RWPE2 (cell line): ENCODE measurements around the gene PPP1R27.

Experiments used
- ATAC-seq: fragments of 200-7000 bp; cut with Tn5 transposase; 3 replicates; pipeline ENCODE4 v1.9.1; 2021; ENCODE audit warnings: low read depth
- DNase-seq: peaks from one replicate; pipeline ENCODE4 v3.0.0-alpha.2; 2020; ENCODE audit warnings: low spot score
- H3K27ac ChIP-seq: fragments of 450-650 bp; 2 replicates; pipeline ENCODE4 v1.5.1; 2017; ENCODE audit warnings: mild to moderate bottlenecking; ENCODE audit not compliant: poor library complexity, severe bottlenecking
- H3K27me3 ChIP-seq: fragments of 250-450 bp; sonication (Bioruptor Pico); 2 replicates; pipeline ENCODE4 v1.5.1; 2021; ENCODE audit warnings: mild to moderate bottlenecking, moderate library complexity; ENCODE audit not compliant: insufficient read depth, poor library complexity, severe bottlenecking
- H3K36me3 ChIP-seq: fragments of 250-450 bp; sonication (Bioruptor Pico); 2 replicates; pipeline ENCODE4 v1.5.1; 2020; ENCODE audit warnings: low read depth, mild to moderate bottlenecking, moderate library complexity
- H3K4me1 ChIP-seq: fragments of 250-450 bp; sonication (Bioruptor Pico); 2 replicates; pipeline ENCODE4 v1.5.1; 2021; ENCODE audit warnings: mild to moderate bottlenecking, moderate library complexity; ENCODE audit not compliant: insufficient read depth, poor library complexity, severe bottlenecking
- H3K4me3 ChIP-seq: fragments of 250-450 bp; sonication (Bioruptor Pico); 2 replicates; pipeline ENCODE4 v1.5.1; 2021; ENCODE audit warnings: mild to moderate bottlenecking, moderate library complexity; ENCODE audit not compliant: severe bottlenecking
- H3K9me3 ChIP-seq: fragments of 250-450 bp; sonication (Bioruptor Pico); 2 replicates; pipeline ENCODE4 v1.5.1; 2021; ENCODE audit warnings: mild to moderate bottlenecking, moderate library complexity; ENCODE audit not compliant: severe bottlenecking
- TF ChIP-seq, protein P1 (sequence below): fragments of 450-650 bp; IDR thresholded peaks from one replicate; pipeline ENCODE4 v1.5.1; 2017; ENCODE audit warnings: mild to moderate bottlenecking, moderate library complexity; ENCODE audit not compliant: poor library complexity, severe bottlenecking

Gene PPP1R27

GRCh38 chr17:81846743-81847689 is 12.2 kb upstream of the PPP1R27 start:
- Histone ChIP-seq H3K27me3 (no peaks in the 10 kb centered on the region), H3K4me3 (no peak overlapping the region), H3K36me3 (peaks cover 97% of the 10 kb centered on the region), H3K4me1 (peaks cover 2% of the 10 kb centered on the region), H3K27ac (no peak overlapping the region), H3K9me3 (no peaks in the 10 kb centered on the region)
- DNase-seq (no peak), ATAC-seq (no peak)
- TF ChIP-seq, protein P1, sequence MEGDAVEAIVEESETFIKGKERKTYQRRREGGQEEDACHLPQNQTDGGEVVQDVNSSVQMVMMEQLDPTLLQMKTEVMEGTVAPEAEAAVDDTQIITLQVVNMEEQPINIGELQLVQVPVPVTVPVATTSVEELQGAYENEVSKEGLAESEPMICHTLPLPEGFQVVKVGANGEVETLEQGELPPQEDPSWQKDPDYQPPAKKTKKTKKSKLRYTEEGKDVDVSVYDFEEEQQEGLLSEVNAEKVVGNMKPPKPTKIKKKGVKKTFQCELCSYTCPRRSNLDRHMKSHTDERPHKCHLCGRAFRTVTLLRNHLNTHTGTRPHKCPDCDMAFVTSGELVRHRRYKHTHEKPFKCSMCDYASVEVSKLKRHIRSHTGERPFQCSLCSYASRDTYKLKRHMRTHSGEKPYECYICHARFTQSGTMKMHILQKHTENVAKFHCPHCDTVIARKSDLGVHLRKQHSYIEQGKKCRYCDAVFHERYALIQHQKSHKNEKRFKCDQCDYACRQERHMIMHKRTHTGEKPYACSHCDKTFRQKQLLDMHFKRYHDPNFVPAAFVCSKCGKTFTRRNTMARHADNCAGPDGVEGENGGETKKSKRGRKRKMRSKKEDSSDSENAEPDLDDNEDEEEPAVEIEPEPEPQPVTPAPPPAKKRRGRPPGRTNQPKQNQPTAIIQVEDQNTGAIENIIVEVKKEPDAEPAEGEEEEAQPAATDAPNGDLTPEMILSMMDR, result no peak

DNA sequence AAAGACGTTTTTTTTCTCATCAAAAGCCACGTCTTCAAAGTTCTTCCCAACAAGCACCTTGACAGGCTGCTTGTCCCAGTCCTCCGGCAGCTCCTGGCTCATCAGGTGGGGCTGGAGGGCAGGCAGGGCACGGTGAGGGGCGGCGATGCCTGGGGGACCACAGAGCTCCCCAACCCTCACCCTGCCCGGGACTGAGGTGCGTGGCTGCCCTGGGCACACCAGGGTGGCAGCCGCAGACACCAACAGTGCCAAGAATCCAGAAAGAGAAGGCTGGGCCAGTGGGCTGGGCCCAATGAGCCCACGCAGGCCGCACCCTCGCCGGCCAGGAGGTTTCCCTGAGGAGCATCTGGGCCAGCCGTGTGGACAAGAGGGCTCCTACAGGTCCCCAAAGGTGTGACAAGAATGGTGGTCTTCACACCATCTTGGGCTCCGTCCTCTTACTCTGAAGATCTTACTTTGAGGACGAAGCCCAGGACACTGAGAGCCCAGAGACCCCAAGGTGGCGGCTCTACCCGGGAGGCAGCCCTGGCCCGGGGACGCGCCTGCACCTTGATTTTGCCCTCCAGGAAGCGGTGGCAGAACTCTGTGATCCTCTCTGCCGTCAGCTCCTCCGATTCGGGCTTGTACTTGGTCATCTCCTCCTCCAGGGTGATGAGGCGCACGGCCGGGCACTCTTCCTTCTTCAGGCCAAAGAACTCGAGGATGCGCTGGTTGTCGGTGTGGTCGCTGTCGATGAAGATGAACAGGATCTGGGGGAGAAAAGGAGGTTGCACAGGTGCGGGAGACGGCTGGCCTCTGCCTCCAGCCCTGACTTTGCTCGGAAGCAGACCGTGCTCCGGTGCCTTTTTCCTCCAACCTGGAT is 11.3 kb upstream of the PPP1R27 start:
- Histone ChIP-seq H3K27ac (no peak overlapping the region), H3K36me3 (peaks cover 88% of the 10 kb centered on the region), H3K4me3 (no peak overlapping the region), H3K27me3 (no peaks in the 10 kb centered on the region), H3K4me1 (peaks cover 11% of the 10 kb centered on the region), H3K9me3 (no peaks in the 10 kb centered on the region)
- TF ChIP-seq, protein P1, result no peak
- DNase-seq (peak; percentile 71), ATAC-seq (no peak)

DNA sequence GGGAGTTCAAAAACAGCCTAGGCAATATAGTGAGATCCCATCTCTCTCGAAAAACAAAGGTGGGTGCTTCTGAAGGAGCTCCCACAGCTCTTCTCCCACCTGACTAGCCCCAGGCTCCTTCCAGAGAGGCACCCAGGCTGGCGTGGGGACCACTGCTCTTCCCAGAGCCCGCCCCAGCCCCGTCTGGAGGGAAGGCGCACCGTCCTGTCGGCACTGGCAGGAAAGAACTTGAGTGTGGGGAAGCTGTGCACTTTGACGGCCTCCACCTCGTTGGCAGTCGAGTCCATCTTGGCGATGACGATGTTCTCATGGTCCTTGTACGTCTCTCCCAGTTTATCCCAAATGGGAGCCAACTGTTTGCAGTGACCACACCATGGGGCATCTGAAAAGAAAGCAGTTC is 10.5 kb upstream of the PPP1R27 start:
- DNase-seq (no peak), ATAC-seq (no peak)
- peaks cover 81% of the 10 kb centered on the region for H3K36me3 ChIP-seq
- H3K4me1 ChIP-seq, result peaks cover 16% of the 10 kb centered on the region
- no peak overlapping the region for H3K4me3 ChIP-seq
- TF ChIP-seq, protein P1, result no peak
- H3K27ac ChIP-seq, result no peak overlapping the region
- H3K27me3 ChIP-seq, result no peaks in the 10 kb centered on the region
- H3K9me3 ChIP-seq, result no peaks in the 10 kb centered on the region

GRCh38 chr17:81844887-81845286 is 10.0 kb upstream of the PPP1R27 start:
- H3K4me1 ChIP-seq, result peaks cover 16% of the 10 kb centered on the region
- no peak overlapping the region for H3K4me3 ChIP-seq
- H3K36me3 ChIP-seq, result peaks cover 76% of the 10 kb centered on the region

More at GRCh38 chr17:81844887-81845286, 10.0 kb upstream of the PPP1R27 start:
- no peak for DNase-seq
- Histone ChIP-seq H3K27me3 (no peaks in the 10 kb centered on the region), H3K9me3 (no peaks in the 10 kb centered on the region), H3K27ac (no peak overlapping the region)
- ATAC-seq, result no peak
- TF ChIP-seq, protein P1, result no peak
